SK-N-MC (cell line): ENCODE measurements around the gene TSPAN4.

Source experiments
- DNase-seq: peaks from one replicate; pipeline ENCODE4 v3.0.0-alpha.2; 2011; ENCODE audit warnings: low read depth, low spot score
- H3K27ac ChIP-seq: fragments of 200-600 bp; sonication (generic); 2 replicates; pipeline ENCODE4 v1.5.1; 2016; ENCODE audit warnings: mixed run types
- H3K36me3 ChIP-seq: fragments of 200-600 bp; sonication (generic); 2 replicates; pipeline ENCODE4 v1.6.1; 2017; ENCODE audit warnings: antibody characterized with exemption, low read length, mixed read lengths; ENCODE audit not compliant: insufficient read depth
- H3K4me3 ChIP-seq: fragments of 200-600 bp; sonication (generic); 2 replicates; pipeline ENCODE4 v1.5.1; 2016
- H3K9ac ChIP-seq: fragments of 200-600 bp; sonication (generic); 2 replicates; pipeline ENCODE4 v1.8.0; 2017; ENCODE audit warnings: mixed run types, mixed read lengths; ENCODE audit not compliant: insufficient read length
- H3K9me3 ChIP-seq: fragments of 200-600 bp; sonication (generic); 2 replicates; pipeline ENCODE4 v1.6.1; 2017; ENCODE audit warnings: low read depth, mild to moderate bottlenecking, antibody characterized with exemption, low read length, moderate library complexity, mixed read lengths
- EZH2 ChIP-seq: fragments of 200-600 bp; sonication (generic); IDR thresholded peaks from one replicate; pipeline ENCODE4 v1.6.1; 2017; ENCODE audit warnings: antibody characterized with exemption
- FOXP2 ChIP-seq: optimal IDR thresholded peaks from 2 replicates; pipeline ENCODE3; 2011; ENCODE audit warnings: mild to moderate bottlenecking, moderate library complexity; ENCODE audit not compliant: insufficient read depth; ENCODE audit errors: extremely low read length, control extremely low read depth
- POLR2AphosphoS5 ChIP-seq: IDR thresholded peaks from 2 replicates; pipeline ENCODE4 v1.6.1; 2012; ENCODE audit warnings: mild to moderate bottlenecking, low read depth, low read length, borderline replicate concordance

TSPAN4 gene

DNA sequence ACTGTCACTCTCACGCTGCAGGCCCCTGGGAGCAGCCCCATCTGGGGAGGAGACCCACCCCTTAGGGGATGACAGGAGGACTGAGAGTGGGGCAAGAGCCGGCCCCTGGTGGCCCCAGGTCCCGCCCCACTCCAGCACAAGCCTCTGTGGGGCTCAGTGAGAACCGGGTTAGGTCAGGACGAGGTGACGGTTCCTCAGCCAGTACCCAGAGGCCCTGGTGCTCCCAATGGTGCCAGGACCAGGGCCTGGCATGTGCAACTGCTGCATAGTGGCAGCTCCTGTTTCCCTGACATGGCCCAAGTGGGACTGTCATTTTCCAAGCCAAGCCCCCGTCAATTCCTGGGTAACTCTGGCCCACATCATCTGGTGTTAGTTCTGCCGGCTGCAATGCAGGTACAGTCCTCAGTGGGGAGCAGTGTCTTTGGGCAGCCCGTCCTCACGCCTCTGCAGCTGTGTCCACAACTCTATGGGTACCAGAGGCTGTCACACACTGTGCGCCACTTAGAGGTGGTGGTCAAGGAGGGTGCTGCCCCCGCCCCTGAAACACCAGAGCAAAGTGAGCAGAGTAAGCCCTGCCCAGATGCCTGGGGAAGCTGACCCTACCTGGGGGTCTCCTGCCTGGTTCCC lies 52.0 kb downstream of the TSPAN4 start:
- no peak overlapping the region for H3K4me3 ChIP-seq
- H3K9me3 ChIP-seq = no peaks in the 10 kb centered on the region
- no peak for DNase-seq
- TF ChIP-seq EZH2 (no peak), POLR2AphosphoS5 (no peak), FOXP2 (no peak)
- H3K27ac ChIP-seq = no peak overlapping the region
- peaks cover 14% of the 10 kb centered on the region; the same call in 1 of the 2 replicates for H3K36me3 ChIP-seq
- no peak overlapping the region for H3K9ac ChIP-seq

DNA sequence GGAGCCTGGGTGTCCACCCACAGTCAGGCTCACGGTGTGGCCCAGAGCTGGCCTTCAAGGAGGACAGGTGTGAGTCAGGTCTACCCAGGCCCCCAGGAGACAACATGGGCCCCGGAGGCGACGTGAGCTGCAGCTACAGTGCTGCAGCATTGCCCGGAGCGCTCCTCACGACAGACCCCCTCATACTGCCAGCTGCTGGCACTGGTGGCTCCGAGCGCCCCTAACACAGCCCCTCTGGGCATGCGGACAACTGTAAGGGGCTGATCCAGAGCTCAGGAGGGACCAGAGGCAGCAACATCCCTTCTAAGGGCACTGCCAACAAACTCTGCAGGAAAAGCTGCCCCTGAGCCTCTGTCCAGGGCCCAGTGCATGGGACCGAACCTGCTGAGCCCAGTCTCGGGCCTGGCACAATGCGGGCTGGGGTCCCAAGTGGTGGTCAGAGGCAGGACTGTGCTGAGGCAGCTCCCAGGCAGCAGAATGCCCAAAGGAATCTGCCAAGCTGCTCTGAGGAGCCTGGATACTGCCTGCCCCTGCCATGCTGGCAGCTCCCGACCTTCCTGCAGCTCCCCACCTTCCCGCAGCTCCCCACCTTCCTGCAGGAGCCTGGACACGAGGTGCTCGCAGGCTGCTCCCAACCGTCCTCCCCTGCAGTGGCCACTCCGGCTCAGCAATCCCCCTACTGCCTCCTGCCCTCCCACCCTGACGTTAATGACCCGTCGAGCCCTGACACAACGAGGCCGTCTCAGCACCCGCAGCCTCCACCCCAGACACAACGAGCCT lies 52.9 kb downstream of the TSPAN4 start:
- Histone ChIP-seq H3K4me3 (no peak overlapping the region), H3K9ac (no peak overlapping the region), H3K9me3 (no peaks in the 10 kb centered on the region), H3K36me3 (peaks cover 20% of the 10 kb centered on the region; the same call in 1 of the 2 replicates), H3K27ac (no peak overlapping the region)
- TF ChIP-seq FOXP2 (no peak), POLR2AphosphoS5 (no peak), EZH2 (no peak)
- no peak for DNase-seq

DNA sequence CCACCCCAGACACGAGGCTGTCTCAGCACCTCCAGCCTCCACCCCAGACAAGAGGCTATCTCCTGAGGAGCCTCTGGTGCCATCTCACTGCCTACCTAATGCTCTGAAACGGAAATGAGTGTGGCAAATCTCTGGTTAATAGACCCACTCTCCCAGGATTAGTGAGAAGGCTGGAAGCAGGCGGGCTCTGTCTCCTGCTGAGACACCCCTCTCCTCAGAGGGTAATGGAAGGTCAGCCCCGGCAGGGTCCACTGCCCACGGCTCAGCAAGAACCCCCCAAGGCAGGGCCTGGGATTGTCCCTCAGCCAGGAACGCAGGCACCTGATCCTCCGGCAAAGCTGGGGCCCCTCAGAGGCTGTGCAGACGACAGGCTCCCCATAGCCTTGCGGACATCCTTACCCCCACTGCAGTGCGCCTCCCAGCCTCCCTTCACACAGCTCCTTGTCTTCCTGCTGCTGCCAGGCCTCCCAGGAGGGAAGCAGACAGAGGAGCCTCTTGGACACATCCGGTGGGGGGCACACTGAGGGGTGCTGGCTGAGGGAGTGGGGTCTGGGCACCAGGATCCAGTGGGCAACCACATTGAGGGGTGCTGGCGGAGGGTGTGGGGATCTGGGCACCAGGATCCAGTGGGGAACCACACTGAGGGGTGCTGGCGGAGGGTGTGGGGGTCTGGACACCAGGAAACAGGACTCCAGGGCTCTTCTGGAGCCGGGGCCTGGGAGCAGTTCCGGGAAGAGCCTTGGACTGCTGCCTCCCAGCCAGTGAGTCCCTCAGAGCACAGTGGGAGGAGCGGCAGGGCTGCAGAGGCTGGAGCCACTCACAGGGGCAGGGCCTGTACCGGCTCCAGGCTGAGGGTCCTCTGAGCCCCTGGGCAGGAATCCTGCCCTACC lies 54.8 kb downstream of the TSPAN4 start:
- H3K9me3 ChIP-seq = no peaks in the 10 kb centered on the region
- H3K4me3 ChIP-seq = 0 out of 2 replicates have a peak overlapping the region, but pooled peaks have one; percentile 9
- no peak overlapping the region for H3K9ac ChIP-seq
- peak overlapping the region; percentile 35; the same call in 1 of the 2 replicates for H3K27ac ChIP-seq
- H3K36me3 ChIP-seq = peaks cover 38% of the 10 kb centered on the region; the same call in 1 of the 2 replicates
- no peak; the same call in 1 of the 2 replicates for TF ChIP-seq POLR2AphosphoS5
- no peak for TF ChIP-seq EZH2
- TF ChIP-seq FOXP2 = no peak
- no peak for DNase-seq

DNA sequence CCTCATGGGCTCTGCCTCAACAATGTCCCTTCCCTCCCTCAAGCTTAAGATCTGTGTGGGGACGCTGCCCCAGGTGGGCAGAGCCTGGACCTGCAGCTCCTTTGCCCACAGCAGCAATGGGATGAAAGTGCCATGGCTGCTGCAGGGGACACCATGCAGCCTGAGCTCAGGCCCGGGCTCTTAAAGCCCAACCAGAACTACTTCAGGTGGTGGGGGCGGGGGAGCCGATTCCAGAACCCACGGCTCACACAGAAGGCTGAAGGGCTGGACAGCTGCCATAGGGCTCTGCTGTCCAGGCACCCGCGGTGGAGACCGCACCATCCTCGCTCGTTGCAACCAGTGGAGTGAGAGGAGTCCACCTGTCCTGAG lies 55.5 kb downstream of the TSPAN4 start:
- Histone ChIP-seq H3K9ac (no peak overlapping the region), H3K9me3 (no peaks in the 10 kb centered on the region), H3K36me3 (peaks cover 45% of the 10 kb centered on the region; the same call in 1 of the 2 replicates), H3K27ac (no peak overlapping the region), H3K4me3 (no peak overlapping the region)
- DNase-seq = no peak
- no peak; the same call in 1 of the 2 replicates for TF ChIP-seq POLR2AphosphoS5
- no peak for TF ChIP-seq FOXP2
- no peak for TF ChIP-seq EZH2

DNA sequence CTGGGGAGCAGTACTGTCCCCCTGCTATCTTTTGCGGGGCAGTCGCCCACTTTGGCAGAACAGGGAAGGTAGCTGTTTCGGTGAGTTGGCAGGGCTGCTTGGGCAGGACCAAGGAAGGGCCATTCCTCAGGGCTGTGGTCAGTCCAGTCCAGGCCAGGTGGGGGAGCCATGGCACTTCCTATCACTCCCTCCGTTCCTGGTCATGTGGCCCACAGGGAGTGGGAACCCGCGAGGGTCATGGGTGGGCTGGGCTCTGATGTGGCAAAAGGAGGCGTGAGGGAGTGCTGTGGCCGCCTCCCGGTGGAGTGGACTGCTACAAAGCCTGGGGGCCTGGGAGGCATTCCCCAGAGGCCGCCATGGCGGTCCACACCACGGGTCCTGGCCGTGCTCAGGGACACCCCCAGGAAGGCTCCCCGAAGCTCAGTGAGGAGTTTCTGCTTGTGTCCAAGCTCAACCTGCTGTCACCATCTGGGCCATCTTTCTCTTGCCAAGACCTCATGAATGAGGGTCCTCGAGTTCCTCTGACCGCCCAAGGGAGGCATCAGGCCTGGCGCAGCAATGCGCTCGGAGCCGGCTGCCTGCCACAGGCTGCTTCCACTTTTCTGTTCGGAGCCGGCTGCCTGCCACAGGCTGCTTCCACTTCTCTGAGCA lies 56.0 kb downstream of the TSPAN4 start:
- DNase-seq = no peak
- H3K36me3 ChIP-seq = peaks cover 47% of the 10 kb centered on the region; the same call in 1 of the 2 replicates

DNA sequence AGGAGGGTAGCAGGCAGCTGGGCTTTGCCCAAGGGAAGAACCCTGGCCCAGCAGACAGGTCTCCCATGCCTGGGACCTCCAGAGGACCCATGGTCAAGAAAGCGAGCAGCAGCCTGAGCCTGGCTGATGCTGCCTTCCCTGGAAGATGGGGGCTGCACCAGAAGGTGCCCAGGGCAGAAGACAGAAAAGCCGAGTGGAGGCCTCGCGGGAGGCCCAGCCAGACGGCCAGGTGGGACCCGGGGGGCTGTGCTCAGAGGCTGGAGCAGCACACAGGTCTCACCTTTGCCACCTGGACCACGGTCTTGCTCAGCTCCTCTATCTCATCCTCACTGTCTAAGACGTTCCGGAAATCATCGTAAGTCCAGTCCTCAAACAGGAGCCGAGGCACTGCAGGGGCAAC lies 57.1 kb downstream of the TSPAN4 start:
- TF ChIP-seq POLR2AphosphoS5 (no peak), FOXP2 (no peak), EZH2 (no peak)
- Histone ChIP-seq H3K9me3 (no peaks in the 10 kb centered on the region), H3K36me3 (peaks cover 57% of the 10 kb centered on the region; the same call in 1 of the 2 replicates), H3K27ac (no peak overlapping the region), H3K9ac (no peak overlapping the region), H3K4me3 (no peak overlapping the region)
- DNase-seq = no peak

More for the DNA sequence above, 56.0 kb downstream of the TSPAN4 start:
- Histone ChIP-seq H3K4me3 (no peak overlapping the region), H3K9me3 (no peaks in the 10 kb centered on the region), H3K9ac (no peak overlapping the region), H3K27ac (no peak overlapping the region)
- TF ChIP-seq FOXP2 = no peak
- TF ChIP-seq EZH2 = no peak
- no peak for TF ChIP-seq POLR2AphosphoS5

DNA sequence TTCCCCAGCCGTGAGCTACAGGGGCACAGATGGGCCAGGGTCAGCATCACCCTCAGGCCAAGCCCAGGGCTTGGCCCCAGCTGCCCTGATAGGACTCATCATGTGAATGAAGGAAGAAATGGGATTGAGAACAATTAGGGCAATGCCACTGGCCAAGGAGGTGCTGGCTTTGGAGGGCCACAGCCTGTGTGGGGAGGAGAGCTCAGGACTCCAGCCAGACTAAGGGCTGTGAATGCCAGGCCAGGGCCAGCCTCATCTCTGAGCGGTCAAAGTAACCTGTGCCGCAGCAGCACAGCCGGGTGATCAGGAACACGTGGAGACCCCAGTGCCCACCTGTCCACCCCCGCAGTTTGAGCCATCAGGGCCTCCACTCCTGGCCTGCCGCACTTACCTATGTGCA lies 57.9 kb downstream of the TSPAN4 start:
- Histone ChIP-seq H3K4me3 (no peak overlapping the region), H3K9me3 (no peaks in the 10 kb centered on the region), H3K36me3 (peaks cover 60% of the 10 kb centered on the region; the same call in 1 of the 2 replicates), H3K9ac (no peak overlapping the region), H3K27ac (no peak overlapping the region)
- no peak for DNase-seq
- no peak for TF ChIP-seq FOXP2
- TF ChIP-seq EZH2 = no peak
- TF ChIP-seq POLR2AphosphoS5 = no peak
